Measurements from ENCODE around the gene KRTAP2-4.
"Not testable (repeated sequence)": the region's sequence is repeated elsewhere in the genome, so short reads cannot be mapped to it uniquely, and the experiment has no call there.

The KRTAP2-4 gene

DNA sequence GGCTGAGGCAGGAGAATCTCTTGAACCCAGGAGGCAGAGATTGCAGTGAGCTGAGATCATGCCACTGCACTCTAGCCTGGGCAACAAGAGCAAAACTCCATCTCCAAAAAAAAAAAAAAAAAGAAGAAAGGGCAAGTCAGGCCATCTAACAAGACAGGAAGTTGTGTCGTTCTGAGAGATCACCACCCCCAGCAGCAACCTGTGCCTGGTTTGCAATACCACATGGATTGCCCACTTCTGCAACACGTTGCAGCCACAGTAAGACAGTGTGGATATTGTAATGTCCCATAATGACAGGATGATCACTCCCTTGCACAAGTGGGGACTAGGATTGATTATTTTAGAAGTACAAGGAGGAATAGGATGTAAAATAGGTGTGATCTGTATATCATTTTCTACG is 3.4 kb upstream of the KRTAP2-4 start:
- DNase-seq = no peak

- DNase-seq = no peak
These were observed 1.6 kb upstream of the KRTAP2-4 start for GRCh38 chr17:41067281-41067680.

- not testable (repeated sequence) for DNase-seq
These were observed 526 bp downstream of the KRTAP2-4 start for GRCh38 chr17:41065016-41065689.

GRCh38 chr17:41064301-41064700 is 1.4 kb downstream of the KRTAP2-4 start:
- DNase-seq = no peak

DNA sequence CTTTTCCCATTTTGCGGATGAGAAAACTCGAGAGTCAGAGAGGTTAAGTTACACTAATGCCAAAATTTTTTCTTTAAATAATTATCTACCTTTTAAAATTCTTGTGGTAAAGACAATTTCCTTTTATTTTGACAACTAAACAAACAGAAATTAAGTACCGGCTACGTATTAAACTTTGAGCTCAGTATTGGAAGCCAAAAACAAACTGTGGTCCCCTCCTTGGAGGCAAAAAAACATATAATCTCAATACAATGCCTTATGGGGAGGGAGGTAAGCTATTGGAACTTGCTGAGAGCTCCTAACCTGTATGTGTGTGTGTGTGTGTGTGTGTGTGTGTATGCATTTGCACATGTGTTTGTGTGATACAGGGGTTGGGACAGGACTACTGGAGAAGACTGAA is 2.2 kb downstream of the KRTAP2-4 start:
- DNase-seq = no peak

DNA sequence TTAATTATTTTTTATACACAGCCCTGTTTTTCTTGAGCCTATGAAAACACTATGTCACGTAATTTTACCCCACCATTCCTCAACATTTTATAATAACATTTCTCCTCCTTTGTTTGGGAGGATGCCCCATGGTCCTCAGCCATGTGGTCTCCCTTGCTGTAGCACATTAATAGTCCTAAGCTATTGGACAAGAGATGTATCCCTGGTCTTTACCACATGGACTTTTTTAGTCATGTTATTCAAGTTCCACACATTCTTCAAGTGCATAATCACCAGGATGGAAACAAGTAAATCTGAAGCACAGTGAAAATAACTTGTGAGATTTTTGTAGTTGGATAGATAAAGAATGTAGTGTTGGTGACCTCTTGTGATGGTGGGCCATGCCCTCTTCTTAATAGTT is 3.7 kb downstream of the KRTAP2-4 start:
- no peak for DNase-seq

DNA sequence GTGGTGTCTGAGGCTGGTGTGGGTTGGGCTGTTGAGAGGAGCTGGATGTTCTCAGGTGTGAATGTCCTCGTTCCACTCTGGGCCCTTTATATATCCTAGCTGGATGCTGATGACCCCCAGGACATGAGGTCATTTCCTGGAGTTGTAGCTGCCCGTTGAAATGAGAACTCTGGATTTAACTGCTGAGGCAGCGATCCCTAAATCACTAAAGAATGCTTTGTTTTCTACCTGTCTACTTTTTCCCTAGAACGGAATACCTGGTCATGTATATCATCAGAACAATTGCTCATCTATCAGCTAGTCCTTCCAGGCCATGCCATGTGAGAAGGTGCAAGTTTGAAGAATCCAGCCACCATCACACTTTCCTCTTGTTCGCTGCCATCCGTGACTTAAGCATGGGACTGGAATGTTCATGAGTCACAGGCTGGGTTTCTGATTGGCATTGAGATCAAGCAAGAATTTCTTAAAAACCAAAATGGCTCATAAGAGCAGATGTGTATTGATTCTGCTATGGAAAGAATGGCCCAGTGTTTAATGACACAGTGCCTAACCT is 5.6 kb downstream of the KRTAP2-4 start, which contains the start of gene KRTAP2-3:
TSS of gene KRTAP2-3 (minus strand) at position 63 of the 553 bp plus-strand sequence. CDS start 64 bp downstream, outside the sequence.
- DNase-seq = no peak

DNA sequence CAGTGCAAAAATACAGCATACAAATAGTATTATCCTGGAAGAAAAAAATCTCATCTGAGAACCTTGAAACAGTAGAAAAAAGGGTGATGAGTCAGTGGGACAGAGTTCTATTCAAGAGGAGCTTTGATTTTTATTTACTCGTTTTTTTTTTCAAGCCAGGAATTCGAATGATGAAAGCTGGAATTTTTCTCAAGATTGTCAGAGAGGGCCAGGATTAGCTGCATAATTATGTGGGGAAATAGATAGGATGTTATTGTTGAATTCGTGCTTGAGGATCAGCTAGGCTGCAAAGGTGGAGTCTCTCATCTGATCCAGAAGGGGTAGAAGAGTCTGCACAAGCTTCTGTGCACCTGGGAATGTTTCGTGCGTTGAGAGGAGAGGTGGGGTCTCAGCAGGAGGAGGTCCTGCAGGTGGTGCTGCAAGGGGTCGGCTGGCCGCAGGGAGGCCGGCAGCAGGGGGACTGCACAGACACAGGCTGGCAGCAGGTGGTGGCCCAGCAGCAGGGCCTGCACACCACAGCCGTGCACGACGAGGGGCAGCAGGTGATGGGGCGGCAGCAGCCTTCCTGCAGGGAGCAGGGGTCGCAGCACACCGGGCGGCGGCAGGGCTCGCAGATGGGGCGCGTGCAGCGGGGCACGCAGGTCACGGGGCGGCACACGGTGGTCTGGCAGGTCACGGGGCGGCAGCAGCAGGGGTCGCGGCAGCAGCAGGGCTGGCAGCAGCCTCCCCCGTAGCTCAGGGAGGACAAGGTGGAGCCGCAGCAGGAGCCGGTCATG is 6.2 kb downstream of the KRTAP2-4 start:
- not testable (repeated sequence) for DNase-seq

- no peak for DNase-seq
These were observed 6.9 kb downstream of the KRTAP2-4 start for GRCh38 chr17:41058741-41059140.

DNA sequence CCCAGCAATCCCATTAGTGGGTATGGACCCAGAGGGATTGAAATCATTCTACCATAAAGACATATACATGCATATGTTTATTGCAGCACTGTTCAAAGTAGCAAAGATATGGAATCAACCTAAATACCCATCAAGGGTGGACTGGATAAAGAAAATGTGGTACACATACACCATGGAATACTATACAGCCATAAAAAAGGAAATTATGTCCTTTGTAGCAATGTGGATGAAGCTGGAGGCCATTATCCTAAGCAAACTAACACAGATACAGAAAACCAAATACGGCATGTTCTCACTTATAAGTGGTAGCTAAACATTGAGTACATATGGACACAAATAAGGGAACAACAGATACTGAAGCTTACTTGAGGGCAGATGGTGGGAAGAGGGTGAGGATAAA is 8.1 kb downstream of the KRTAP2-4 start:
- DNase-seq = no peak

DNA sequence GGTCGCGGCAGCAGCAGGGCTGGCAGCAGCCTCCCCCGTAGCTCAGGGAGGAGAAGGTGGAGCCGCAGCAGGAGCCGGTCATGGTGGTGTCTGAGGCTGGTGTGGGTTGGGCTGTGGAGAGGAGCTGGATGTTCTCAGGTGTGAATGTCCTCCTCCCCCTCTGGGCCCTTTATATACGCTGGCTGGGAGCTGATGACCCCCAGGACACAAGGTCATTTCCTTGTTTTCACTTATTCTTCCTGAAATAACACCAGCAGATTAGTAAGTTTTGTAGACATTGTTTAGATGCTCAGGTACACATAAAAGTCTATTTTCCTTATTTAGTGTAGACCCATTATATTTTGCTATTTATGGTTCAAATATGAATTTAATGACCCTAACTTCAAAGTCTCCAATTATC is 10.5 kb downstream of the KRTAP2-4 start, which contains the start of gene KRTAP2-2:
TSS of gene KRTAP2-2 (minus strand) at position 101 of the 400 bp plus-strand sequence. CDS start at position 82, 19 bp downstream.
- not testable (repeated sequence) for DNase-seq

DNA sequence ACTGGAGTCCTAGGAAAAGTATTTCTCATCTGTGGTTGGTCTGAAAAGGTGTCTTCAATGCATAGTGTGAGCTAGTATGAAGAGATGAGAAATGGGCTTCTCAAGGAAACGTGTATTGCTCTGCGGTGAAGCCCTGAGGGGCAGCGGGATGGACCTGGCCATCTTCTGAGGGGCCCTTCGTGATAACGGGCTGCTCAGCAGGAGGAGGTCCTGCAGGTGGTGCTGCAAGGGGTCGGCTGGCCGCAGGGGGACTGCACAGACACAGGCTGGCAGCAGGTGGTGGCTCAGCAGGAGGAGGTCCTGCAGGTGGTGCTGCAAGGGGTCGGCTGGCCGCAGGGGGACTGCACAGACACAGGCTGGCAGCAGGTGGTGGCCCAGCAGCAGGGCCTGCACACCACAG is 11.1 kb downstream of the KRTAP2-4 start:
- DNase-seq = not testable (repeated sequence)

DNA sequence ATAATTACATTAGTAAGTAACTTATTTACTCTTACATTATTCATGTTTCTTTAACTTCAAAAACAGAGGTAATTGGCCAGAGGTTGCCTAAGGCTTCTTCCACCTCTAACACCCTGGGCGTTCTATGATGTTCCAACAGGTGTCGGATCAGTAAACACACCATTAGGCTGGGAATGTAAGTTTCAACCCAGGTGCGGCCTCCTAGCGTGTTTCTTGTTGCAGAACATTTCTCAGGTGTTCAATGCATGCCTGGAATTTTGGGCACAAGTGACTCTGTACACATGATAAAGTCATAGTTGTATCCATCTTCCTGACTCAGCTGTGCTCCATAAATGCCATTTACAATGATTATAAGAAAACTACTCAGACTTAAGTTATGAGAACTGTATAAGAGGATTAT is 11.7 kb downstream of the KRTAP2-4 start:
- no peak for DNase-seq

- DNase-seq = no peak
These were observed 13.1 kb downstream of the KRTAP2-4 start for GRCh38 chr17:41052566-41052965.

DNA sequence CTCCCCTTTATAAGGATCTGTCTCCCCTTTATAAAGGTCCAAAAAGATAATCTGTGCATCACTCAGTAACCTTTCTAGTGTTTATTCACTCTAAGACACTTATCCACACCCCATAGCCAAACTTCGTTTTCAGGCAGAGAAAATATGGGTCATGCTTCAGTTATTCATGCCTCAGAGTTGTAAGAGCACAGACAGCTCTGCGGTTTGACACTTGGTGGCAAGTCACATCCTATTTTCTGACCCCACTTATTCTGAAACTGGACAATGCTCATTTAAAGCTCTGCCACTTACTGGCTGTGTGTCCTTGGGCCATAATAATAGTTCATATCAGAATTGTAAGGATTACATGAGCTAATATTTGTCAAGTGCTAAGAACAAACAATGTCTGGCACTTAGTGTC is 16.6 kb downstream of the KRTAP2-4 start:
- no peak for DNase-seq

- no peak for DNase-seq
These were observed 17.2 kb downstream of the KRTAP2-4 start for GRCh38 chr17:41048441-41048840.

DNA sequence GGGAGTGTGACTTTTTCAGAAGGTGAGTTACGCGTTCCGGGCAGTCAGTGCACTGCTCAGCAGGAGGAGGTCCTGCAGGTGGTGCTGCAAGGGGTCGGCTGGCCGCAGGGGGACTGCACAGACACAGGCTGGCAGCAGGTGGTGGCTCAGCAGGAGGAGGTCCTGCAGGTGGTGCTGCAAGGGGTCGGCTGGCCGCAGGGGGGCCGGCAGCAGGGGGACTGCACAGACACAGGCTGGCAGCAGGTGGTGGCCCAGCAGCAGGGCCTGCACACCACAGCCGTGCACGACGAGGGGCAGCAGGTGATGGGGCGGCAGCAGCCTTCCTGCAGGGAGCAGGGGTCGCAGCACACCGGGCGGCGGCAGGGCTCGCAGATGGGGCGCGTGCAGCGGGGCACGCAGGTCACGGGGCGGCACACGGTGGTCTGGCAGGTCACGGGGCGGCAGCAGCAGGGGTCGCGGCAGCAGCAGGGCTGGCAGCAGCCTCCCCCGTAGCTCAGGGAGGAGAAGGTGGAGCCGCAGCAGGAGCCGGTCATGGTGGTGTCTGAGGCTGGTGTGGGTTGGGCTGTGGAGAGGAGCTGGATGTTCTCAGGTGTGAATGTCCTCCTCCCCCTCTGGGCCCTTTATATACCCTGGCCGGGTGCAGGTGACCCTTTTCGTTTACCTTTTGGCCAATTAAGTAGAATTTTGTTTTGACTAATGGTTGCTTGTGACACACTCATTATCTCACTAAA is 18.8 kb downstream of the KRTAP2-4 start, which contains the start of gene KRTAP2-1:
TSS of gene KRTAP2-1 (minus strand) at position 582 of the 731 bp plus-strand sequence. CDS start at position 533, 49 bp downstream.
- DNase-seq = not testable (repeated sequence)

DNA sequence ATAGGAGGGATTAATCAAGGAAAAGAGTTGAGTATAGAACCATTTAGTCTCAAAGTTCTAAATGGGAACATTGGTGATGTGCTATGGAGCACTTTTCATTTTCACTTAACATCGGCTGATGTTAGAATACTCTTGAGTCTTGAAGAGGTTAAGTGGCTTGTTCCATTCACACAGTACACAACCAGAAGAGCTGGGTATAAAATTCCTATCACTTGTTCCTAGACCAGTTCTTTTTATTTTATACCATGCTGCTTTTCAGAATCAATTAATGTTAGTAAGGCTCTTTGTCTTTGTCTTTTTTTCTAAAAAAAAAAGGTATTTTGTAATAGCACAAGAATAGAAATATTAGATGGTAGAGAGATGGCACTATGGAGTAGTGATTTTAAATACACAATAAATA is 22.7 kb downstream of the KRTAP2-4 start:
- no peak for DNase-seq

GRCh38 chr17:41040783-41041571 is 24.7 kb downstream of the KRTAP2-4 start, which contains the start of gene KRTAP1-1:
Gene KRTAP1-1, minus strand, starts transcription at chr17:41041450. Its CDS starts 53 bp downstream, at chr17:41041397.
- not testable (repeated sequence) for DNase-seq

DNA sequence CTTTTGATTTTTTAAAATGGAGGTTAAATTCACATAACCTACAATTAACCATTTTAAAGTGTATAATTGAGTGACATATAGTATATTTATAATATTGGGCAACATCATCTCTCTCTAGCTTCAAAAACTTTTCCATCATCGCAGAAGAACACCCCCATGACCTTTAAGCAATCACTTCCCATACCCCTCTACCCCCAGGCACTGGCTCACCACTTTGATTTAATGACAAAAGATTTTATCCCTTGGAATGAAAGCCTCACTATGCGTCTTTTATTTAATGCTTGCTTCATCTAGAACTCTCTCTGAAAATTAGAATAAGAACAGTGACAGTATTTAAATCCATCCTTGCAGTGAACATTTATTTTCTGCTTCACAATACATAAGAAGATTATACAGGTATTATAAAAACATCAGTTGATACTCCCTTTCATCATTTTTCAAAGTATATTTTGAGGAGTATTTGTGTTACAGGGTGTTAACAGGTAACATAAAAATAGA is 27.8 kb downstream of the KRTAP2-4 start:
- DNase-seq = no peak

DNA sequence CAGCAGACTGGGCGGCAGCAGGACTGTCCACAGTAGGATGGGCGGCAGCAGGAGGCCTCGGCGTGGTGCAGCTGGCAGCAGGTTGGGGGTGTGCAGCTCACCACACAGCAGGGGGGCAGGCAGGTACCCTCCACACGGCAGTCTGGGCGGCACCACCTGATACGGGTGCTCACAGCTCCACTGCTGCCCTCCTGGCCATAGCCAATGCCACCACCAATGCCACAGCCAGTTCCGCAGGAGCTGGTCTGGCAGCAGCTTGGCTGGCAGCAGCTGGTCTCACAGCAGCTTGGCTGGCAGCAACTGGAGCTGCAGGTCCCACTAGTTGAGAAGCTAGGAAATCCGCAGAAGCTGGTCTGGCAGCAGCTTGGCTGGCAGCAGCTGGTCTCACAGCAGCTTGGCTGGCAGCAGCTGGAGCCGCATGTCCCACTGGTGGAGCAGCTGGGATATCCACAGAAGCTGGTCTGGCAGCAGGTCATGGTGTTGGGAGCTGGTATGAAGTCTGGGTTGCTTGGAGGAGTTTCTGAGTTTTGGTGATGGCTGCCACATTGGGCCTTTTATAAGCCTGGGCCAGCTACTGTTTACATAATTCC is 31.2 kb downstream of the KRTAP2-4 start, which contains the start of gene KRTAP1-3:
TSS of gene KRTAP1-3 (minus strand) at position 529 of the 590 bp plus-strand sequence. CDS start at position 476, 53 bp downstream.
- DNase-seq = not testable (repeated sequence)
